Measurements from ENCODE around the gene HRH3.

HRH3 gene

DNA sequence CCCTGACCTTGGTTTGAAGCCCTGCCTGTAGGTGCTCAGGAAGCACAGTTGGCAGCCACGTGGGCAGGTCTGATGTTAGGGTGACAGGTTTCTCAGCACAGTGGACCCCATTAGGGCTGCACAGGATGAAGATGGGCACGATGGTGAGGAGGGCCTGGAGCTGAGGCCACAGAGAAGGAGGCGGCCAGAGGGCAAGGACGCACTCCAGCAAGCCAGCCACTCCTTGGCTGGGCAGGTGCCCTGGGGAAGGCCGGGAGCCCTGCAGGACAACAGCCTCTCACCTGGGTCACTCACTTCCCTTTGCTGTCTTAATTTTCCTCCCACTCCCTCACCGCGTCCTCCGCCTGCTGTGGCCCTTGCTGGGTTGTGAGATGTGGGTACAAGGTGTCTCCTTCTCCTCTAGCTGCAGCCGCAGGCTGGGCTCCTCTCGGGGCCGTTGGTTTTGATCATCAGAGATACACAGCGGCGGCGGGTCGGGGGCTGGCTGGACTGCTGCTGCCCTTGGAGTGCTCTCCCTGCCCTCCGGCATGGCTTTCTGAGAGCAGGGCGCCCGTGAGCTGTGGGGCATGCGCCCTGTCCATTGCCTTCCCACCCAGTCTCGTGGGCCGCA, 23.9 kb upstream of the HRH3 start:
- ATAC-seq: no peak

DNA sequence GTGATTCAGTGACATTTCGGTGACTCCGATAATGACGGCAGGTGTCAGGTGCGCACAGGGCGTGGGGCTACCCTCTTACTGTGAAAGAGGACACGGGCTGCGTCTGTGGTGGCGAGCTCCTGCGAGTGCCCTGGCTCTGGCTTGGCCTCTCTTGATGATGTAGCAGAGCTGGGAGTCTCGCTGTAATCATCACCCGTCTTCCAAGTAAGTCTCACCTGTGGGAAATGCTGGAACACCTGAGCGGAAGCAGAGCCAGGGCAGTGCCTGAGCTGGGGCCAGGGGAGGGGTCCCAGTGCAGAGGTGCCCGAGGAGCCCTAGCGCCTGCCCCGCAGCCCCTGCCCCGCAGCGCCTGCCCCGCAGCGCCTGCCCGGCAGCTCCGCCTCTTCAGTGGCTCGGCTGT, 23.0 kb upstream of the HRH3 start:
- no peak for ATAC-seq

DNA sequence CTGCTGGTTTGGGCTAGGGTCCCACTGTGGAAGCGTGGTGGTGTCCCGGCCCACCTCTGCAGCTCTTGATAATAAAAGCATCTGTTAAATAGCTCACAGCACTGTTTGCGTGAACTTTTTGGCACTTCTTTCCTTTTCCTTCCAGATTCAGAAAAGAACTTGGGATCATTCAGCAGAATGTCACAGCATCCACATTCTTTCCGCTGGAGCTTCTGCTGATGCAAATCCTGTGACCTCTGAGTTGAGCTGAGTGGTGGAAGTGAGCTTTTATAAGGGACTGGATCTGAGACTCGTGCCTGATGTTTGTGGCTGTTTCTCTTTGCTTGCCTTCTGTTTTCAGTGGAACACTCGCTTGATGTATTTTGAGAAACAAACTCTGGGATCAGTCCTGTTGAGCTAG, 22.1 kb upstream of the HRH3 start:
- ATAC-seq: no peak

DNA sequence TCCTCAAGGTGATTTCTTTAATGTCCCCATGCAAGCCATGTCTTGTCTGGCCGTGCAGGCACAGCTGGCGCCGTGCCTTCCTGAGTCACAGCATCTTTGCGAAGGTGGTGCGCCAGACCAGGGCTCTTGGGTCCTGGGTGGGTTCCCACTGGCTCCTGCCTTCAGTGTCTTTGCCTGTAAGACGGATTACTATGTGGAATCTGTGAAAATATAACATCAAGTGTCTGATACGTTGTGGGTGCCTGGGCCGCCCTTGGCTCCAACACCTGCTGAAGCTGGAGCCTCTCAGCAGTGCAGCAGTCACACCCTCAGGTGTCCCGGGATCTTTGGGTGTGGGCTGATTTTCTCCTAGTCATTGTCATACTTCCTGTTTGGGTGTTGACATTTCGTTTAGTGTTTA, 21.4 kb upstream of the HRH3 start:
- no peak for ATAC-seq

DNA sequence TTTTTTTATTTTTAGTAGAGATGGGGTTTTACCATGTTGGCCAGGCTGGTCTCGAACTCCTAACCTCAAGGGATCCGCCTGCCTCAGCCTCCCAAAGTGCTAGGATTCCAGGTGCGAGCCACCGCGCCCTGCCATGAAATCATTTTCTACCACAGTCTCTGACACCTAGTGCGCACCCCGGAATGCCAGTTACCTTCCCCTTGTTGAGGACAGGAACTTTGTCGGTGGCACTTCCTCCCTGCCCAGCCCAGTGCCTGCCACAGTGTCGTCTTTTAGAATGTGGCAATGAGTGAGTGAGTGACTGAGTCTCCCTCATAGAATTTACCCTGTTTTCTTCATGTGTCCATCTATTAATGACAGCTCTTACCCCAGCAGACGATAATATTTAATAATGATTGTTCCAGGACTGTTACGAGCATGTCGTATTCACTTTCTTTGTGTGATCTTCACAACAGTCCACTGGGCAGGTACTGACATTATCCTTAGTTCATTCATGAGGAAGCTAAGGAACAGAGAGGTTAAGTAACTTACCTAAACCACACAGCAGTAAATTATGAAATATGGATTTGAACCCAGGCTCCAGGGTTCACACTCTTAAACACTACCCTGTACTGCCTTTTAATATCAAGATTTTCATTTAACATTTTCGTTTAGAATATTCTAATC, 20.1 kb upstream of the HRH3 start:
- ATAC-seq: no peak

DNA sequence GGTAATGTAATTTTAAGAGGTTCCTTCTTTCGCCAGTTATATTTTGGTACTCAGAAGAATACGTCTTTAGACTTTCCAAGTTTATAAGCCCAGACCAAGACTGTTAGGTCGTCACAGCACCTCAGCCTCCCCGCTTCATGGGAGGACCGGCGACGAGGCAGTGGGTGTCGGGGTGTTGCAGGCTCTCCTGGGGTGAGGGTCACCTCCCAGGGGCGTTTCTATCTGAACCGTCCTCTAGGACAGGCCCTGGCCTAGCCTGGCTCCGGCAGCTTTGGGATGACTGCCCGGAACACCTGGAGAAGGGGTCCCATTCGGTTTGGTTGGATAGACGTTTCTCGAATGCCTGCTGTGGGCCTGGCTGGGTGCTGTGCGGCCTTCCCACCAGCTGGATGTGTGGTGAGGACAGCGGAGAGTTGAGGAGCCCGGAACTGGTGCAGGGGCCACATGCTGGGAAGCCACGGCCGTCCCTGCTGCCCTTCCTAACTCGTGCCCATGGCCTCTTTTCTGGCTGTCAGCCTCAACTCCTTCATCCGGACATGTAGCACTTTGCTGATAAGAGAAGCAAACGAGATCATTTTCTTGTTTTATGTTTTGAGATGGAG, 19.3 kb upstream of the HRH3 start:
- ATAC-seq: no peak

DNA sequence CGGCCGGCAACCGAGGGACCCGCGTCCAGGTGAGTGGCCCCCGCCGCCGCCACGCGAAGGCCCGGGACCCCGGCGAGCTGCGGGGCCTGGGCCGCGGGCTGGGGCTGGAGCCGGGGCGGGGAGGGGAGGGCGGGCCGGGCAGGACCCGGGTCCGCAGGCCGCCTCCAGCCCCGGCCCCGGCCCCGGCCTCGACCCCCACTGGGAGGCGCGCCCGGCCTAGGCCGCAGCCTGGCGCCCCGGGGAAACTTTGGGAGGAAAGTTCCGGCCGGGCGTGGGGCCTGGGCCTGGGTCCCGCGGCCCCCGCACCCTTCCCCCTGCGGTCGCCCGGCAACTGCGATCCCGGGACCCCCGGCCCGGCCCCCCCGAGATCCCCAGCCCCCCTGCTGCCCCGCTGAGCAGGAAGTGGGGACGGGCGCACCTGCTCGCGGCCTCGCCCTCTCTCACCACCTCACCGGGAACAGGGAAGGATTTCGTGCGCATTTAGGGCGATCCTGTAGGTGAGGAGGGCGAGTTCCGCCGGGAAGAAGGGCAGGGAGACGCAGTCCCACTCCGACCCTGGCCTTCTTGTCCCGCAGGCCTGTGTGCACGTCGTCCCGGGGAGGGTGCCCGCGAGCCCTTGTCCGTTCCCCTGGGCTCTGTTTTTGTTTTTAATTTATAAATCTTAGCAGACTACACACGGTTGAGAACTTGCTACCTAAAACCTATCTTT, 18.6 kb upstream of the HRH3 start:
- no peak for ATAC-seq

DNA sequence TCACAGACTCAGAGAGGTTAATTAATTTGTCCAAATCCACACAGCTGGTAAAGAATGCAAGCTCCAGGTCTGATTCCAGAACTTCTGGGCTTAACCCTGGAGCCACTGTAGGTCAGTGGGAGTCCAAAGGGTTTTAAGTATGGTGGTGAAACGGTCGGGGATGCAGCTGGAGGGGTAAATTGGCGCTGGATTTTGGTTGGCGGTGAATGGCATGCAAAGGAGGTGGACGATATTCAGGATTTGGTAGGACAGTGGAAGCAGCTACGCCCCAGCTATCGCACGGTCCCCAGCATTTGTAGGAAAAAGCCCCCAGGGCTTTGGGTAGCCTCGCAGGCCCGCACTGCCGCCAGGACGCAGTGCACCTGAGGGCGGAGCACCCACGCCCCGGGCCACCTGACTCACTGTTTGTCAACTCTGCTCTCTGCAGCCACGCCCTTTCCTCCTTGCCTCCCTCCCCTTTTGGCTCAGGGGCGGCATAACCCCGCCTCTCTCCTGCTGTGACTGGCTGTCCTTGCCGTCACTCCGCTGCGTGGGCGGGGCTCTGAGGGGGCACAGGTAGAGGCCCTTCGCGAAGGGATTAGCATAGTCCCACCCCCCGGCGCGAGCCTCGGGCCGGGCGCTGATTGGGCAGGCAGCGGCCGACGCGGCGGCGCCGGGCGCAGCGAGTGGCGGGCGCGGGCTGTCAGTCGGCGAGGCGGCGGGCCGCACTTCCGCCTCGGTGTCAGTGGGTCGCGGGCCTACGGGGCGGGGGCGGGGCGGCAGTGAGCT, 17.9 kb upstream of the HRH3 start, which contains the start of gene OSBPL2:
Gene OSBPL2 (plus strand): TSS at position 721 of the 768 bp plus-strand sequence. CDS start 17,664 bp downstream, outside the sequence.
- peak; percentile 98 to 99 for ATAC-seq

DNA sequence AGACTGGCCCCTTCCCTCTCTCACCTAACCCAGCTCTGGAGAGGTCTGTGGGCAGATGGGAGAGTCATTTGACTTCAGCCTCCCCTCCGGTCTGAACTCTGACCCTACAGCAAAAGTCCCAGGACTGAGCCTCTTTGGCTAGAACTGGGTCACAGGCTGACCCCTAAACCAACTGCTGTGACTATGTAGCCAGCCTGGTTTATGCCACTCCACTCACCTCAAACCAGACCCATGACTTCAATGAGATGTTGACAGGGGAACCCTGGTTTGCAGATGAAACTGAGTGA, 17.4 kb upstream of the HRH3 start:
- no peak for ATAC-seq

DNA sequence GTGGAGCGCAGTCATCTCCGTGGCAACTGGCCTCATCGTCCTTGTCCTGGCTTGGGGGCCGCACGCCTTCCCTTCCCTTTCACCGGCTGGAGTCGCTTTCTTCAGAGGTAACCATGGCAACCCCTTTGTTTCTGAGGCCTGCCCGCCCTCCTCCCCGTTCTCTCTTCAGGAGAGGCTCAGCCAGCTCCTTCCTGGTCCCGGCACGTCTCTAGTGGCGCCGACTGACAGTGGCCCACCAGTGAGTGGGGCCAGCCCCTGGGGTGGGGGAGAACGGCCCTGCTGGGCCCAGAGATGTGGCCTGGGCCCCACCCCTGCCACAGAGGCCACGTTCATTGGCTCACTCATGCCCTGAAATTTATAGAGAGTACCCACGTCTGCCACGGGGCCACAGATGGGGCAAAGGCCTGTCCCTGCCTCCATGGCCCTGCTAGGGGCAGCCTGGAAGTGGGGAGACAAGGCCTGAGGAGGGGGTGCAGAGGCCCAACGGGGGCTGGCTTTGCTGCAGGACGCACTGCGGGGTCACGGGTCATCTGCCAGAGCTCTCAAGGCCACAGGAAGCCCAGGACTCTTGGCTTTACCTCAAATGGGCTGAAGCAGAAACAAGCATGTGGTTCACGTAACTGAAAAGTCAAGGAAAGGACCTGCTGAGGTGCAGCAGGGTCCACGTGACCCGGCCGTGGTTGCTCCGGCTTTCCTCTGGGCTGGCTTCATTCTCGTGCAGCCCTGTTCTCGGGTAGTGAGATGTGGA, 16.9 kb upstream of the HRH3 start:
- no peak for ATAC-seq

DNA sequence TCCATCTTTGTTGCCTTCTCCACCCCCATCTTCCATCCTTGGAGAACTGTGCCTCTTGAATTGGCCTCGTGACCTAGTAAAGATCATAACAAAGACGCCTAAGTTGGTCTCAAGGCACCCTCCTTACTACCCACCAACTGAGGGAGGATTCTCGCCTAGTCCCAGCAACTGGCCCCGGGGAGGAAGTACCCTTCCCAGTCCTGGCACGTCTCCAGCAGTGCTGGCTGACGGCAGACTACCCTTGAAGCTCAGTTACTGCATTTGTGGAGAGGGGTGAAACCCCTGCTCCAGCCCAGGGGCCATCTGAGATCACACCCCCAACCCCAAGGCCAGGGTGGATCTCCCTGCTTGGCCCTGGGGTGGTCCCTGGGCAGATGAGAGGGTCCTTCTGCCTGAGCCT, 16.1 kb upstream of the HRH3 start:
- no peak for ATAC-seq

DNA sequence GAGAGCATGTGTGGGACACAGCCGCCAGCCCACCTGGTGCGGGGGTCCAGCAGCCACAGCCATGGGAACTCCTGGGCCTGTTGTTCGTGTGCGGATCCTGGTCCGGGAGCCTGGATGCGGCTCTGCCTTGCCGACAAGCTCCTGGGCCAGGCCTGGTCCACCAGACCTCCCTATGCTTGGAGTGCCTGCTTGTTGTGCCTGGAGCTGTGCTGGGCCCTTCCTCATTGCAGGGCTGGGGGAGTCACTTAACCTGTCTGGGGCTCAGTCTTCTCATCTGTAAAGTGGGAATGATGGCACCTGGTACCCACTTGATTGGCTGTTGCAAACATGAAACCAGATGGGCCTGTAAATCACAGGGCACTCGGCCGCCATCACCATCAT, 15.7 kb upstream of the HRH3 start:
- no peak for ATAC-seq

DNA sequence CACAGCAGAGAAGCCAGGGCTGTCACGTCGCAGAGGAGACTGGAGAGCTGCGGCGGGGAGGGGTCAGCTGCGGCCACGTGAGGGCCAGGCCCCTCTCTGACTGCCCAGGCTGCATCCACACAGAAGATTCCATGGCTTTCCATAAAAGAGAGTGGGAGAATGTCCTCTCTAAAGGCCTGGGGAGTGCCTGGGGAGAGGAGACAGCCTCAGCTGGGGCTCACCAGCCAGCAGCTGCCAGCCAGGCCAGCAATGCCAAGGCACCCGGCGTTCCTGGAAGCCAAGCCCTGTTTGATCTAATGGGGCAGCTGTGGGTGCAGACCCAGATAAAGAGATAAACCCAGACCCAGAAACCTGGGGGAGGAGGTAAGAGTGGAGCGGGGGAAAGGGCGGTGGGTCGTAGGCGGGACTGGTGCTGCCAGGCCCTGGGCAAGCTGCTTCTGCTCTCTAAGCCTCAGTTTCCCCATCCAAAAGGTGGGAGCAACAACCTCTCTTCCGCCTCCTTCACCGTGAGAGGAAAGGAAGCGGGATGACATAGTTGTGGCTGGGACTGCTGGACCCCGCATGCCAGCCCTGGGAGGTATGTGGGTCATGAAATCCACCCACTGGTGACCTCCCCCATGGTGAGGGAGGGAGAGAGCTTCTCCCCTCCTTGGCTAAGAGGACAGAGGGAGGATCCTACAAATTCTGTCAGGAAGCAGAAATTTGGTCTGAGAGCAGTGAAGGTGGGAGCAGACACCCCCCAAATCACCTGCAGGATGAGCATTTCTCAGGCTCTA, 15.1 kb upstream of the HRH3 start:
- ATAC-seq: no peak

DNA sequence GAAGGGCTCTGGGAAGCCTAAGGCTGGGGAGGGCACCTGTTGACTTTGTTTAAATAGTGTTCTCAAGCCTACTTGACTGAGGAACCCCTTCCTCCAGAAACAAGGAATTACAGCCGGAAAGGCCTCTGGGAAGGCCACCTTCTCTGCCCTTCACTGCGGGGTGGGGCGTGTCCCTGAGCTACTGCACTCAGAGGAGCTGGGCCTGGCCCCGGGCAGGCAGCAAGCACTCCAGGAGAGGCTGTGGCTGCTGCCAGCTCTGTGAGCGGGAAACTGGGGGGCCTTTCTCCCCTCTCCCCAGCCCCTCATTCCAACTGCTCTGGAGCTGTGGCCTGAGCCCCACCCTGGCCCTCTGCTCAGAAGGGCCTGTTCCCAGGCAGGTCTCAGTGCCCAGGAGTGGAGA, 14.3 kb upstream of the HRH3 start:
- no peak for ATAC-seq

DNA sequence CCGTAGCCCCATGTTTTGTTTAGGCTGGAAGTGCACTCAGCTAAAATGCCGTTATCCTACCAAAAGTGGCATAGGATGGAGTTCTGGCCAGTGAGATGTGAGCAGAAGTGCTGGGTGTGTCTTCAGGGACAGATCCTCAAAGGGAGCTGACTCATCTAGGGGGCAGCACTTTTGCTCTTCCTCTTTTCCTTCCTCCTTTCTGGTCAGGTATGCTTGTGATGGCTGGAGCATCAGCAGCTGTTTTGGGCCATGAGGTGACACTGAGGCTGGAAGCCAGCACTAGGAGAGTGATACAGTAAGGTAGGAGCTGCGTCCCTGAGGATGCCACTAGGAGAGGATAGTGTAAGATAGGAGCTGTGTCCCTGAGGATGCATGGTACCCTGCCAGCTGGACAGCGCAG, 13.6 kb upstream of the HRH3 start:
- ATAC-seq: no peak

DNA sequence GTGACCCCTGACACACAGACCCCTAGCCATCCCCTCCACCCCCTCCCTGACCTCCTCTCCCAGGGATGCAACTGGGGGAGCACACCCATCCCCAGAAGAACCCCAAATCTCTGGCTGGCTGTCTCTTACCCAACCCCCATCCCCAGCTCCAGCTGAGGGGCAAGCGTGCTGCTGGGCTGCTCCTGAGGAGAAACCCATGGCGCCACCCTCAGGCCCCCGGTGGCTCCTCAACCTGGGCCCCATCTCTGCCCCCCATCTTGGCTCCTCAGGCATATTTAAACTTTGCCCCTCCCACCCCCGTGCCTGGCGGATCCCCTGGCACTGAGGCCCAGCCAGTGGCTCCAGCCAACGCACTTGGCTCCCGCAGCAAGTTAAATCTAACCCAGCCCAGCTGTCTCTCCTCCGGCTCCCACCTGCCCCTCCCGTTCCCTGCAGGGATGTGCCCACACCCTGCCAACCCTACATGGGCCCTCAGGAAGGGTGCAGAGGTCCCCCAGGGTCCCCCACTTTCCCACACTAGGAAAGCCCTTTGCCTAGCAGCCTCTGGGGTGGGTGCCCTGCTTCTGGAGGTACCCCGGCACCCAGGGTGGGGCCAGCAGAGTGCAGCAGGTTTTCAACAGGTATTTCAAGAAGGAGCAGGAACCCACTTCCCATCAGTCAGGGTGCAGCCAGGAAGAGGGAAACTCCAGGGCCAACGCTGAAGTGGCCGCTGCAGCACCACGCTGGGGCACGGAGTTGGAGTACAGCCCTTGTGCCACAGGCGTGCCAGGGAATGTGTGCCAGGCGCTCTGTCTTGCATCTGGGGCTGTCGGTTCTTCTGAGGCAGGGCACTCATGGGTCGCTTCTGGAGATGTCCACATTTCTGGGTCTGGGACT, 12.9 kb upstream of the HRH3 start:
- ATAC-seq: no peak

DNA sequence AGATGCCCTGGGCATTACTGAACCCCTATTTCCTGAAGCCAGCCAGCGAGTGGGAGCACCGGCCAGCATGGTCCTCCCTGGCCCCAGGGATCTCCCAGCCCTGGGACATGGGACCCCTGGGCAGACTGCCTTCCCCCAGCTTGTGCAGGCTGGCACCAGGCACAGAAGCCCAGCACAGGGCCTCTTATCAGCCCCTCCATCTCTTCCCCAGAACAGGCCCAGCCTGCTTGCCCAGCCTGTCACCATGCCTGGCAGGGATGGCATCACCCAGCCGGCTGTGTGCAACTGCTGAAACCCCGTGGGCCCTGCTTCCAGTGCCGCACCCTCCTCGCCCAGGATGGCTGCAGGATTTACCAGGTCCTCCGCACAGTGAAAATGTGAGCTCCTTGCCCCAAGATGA, 12.1 kb upstream of the HRH3 start:
- ATAC-seq: no peak

DNA sequence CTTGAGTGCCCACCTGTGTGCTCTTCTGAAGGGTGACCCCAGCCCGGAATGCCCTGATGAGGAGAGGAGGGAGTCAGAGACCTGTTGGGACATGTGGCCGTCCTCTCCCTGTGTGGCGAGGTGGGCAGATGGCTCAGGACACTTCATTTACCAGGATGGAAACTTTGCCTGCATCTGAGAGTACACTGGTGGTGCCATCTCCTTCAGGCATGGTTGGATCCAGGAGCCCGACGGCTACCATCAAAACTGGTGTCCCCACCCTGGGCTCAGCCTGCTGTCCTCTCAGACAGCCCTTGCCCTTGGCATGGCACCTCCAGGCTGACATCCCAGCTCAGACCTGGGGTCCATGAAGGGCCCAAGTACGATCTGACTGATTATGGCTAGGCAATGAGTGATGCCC, 11.2 kb upstream of the HRH3 start:
- ATAC-seq: no peak

DNA sequence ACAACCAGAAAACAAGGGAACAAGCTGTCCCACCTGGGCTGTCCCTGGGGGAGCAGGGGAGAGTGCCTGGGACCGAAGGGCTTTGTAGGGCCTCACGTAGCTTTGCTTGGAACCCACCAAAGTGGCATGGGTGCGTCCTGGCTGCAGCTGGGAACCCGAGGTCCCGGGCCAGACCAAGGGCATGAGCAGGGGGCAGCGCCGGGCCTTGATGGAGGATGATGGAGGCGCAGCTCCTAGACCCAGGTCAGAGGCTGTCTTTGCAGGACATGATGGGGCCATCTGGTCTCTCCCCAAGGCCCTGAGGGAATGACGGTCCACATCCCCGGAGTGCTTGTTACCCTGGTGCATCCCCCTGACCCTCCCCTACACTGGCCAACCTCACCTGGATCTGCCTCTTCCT, 10.6 kb upstream of the HRH3 start:
- ATAC-seq: no peak

DNA sequence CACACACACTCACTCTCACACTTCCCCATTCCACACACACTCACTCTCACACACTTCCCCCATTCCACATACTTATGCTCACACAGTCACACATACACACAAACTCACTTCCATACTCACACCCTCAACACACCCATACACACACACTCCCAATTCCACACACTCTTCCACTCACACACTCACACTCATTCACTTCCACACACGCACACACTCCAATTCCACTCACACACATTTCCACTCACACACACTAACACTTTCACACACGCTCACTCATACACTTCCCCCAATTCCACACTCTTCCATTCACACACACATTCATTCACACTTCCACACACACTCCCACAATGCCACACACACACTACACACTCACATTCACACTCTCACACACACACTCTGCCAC, 10.2 kb upstream of the HRH3 start:
- ATAC-seq: no peak

DNA sequence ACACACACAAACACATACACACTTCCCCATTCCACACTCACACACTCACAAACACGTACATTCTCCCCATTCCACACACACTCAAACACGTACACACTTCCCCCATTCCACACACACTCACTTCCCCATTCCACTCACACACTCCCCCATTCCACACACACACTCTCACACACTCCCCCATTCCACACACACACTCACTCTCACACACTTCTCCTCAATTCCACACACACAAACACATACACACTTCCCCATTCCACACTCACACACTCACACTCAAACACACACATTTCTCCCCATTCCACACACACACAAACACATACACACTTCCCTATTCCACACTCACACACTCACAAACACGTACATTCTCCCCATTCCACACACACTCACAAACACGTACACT, 9.6 kb upstream of the HRH3 start:
- ATAC-seq: no peak
